Neural cell (in vitro differentiated cells): ENCODE data around the gene TRIM63.

Source experiments
- CTCF ChIP-seq: fragments of 450-650 bp; IDR thresholded peaks from 2 replicates; pipeline ENCODE4 v1.5.1; 2014; ENCODE audit warnings: antibody characterized with exemption, mild to moderate bottlenecking, moderate library complexity; ENCODE audit not compliant: poor library complexity, severe bottlenecking
- EP300 ChIP-seq: fragments of 450-650 bp; conservative IDR thresholded peaks from 2 replicates; pipeline ENCODE4 v1.6.1; 2014; ENCODE audit warnings: antibody characterized with exemption, mild to moderate bottlenecking, moderate library complexity; ENCODE audit not compliant: poor library complexity, severe bottlenecking
- MXI1 ChIP-seq: fragments of 450-650 bp; conservative IDR thresholded peaks from 2 replicates; pipeline ENCODE4 v1.6.1; 2014; ENCODE audit warnings: antibody characterized with exemption, mild to moderate bottlenecking; ENCODE audit not compliant: poor library complexity, severe bottlenecking
- POLR2AphosphoS5 ChIP-seq: IDR thresholded peaks from 2 replicates; pipeline ENCODE4 v1.6.1; 2012
- RAD21 ChIP-seq: fragments of 450-650 bp; conservative IDR thresholded peaks from 2 replicates; pipeline ENCODE4 v1.6.1; 2014; ENCODE audit warnings: antibody characterized with exemption, mild to moderate bottlenecking, moderate library complexity
- TAF1 ChIP-seq: IDR thresholded peaks from 2 replicates; pipeline ENCODE4 v1.6.1; 2012; ENCODE audit warnings: low read depth

- TF ChIP-seq POLR2AphosphoS5 (no peak), MXI1 (no peak), TAF1 (no peak), EP300 (no peak), RAD21 (no peak), CTCF (no peak)
Observed at GRCh38 chr1:26079178-26079563, 11.7 kb upstream of the TRIM63 start.
